IPS DF 6.9 (cell line): Measurements from ENCODE around the gene GNAQ.
"Not testable (repeated sequence)": the region's sequence is repeated elsewhere in the genome, so short reads cannot be mapped to it uniquely, and the experiment has no call there.

Experiments
- DNase-seq: peaks from one replicate; pipeline ENCODE4 v3.0.0-alpha.2; 2013; ENCODE audit warnings: low read depth, low spot score
- H3K27ac ChIP-seq: one replicate; pipeline ENCODE4 v1.5.1; 2013; ENCODE audit warnings: low read length, control low read depth
- H3K27me3 ChIP-seq: 2 replicates; pipeline ENCODE4 v1.6.1; 2013; ENCODE audit warnings: mild to moderate bottlenecking, low read length; ENCODE audit not compliant: control insufficient read depth, insufficient read depth
- H3K36me3 ChIP-seq: 2 replicates; pipeline ENCODE4 v1.6.1; 2013; ENCODE audit warnings: low read length; ENCODE audit not compliant: control insufficient read depth, insufficient read depth
- H3K4me1 ChIP-seq: 2 replicates; pipeline ENCODE4 v1.6.1; 2013; ENCODE audit warnings: low read length; ENCODE audit not compliant: control insufficient read depth, insufficient read depth
- H3K4me3 ChIP-seq: 2 replicates; pipeline ENCODE4 v1.5.1; 2013; ENCODE audit warnings: mild to moderate bottlenecking, low read length
- H3K9me3 ChIP-seq: 2 replicates; pipeline ENCODE4 v1.6.1; 2013; ENCODE audit warnings: low read length, inconsistent platforms; ENCODE audit not compliant: control insufficient read depth, insufficient read depth
- WGBS: extraction: QIAGEN DNeasy Blood & Tissue Kit; methylation state at CpG from one replicate; pipeline ENCODE4 v1.1.7; 2013; ENCODE audit warnings: mixed read lengths, missing lambda C conversion rate; ENCODE audit not compliant: insufficient read length, insufficient coverage; 5-methylcytosine and 5-hydroxymethylcytosine counted together

GNAQ gene

GRCh38 chr9:77770340-77770739 is 261.3 kb downstream of the GNAQ start:
- WGBS: no CpG with 5 or more reads among the region's 6 CpGs
- Histone ChIP-seq H3K27me3 (no peaks in the 10 kb centered on the region), H3K9me3 (no peaks in the 10 kb centered on the region), H3K4me3 (no peak overlapping the region), H3K4me1 (no peaks in the 10 kb centered on the region), H3K27ac (no peak overlapping the region), H3K36me3 (no peaks in the 10 kb centered on the region)
- no peak for DNase-seq

GRCh38 chr9:77769246-77769645 is 262.4 kb downstream of the GNAQ start:
- no peak overlapping the region for H3K27ac ChIP-seq
- no CpG with 5 or more reads among the region's 5 CpGs for WGBS
- H3K4me3 ChIP-seq: no peak overlapping the region
- no peaks in the 10 kb centered on the region for H3K36me3 ChIP-seq
- H3K27me3 ChIP-seq: no peaks in the 10 kb centered on the region
- no peaks in the 10 kb centered on the region for H3K9me3 ChIP-seq
- DNase-seq: no peak
- H3K4me1 ChIP-seq: no peaks in the 10 kb centered on the region

- no peaks in the 10 kb centered on the region for H3K27me3 ChIP-seq
- H3K4me3 ChIP-seq: no peak overlapping the region
- no CpG with 5 or more reads among the region's 3 CpGs for WGBS
- H3K9me3 ChIP-seq: no peaks in the 10 kb centered on the region
- no peak overlapping the region for H3K27ac ChIP-seq
- H3K36me3 ChIP-seq: no peaks in the 10 kb centered on the region
- no peak for DNase-seq
- no peaks in the 10 kb centered on the region for H3K4me1 ChIP-seq
These were observed 265.0 kb downstream of the GNAQ start for GRCh38 chr9:77766587-77766986.

- H3K27me3 ChIP-seq: no peaks in the 10 kb centered on the region
- no CpG with 5 or more reads among the region's 2 CpGs for WGBS
These were observed 265.8 kb downstream of the GNAQ start for GRCh38 chr9:77765781-77766259.

GRCh38 chr9:77764894-77765780 is 266.5 kb downstream of the GNAQ start:
- WGBS: no CpG with 5 or more reads among the region's 10 CpGs

More at GRCh38 chr9:77765781-77766259, 265.8 kb downstream of the GNAQ start:
- Histone ChIP-seq H3K4me3 (no peak overlapping the region), H3K36me3 (no peaks in the 10 kb centered on the region), H3K27ac (no peak overlapping the region), H3K9me3 (no peaks in the 10 kb centered on the region), H3K4me1 (no peaks in the 10 kb centered on the region)
- no peak for DNase-seq

GRCh38 chr9:77763566-77763965 is 268.0 kb downstream of the GNAQ start:
- H3K4me1 ChIP-seq: no peaks in the 10 kb centered on the region
- WGBS: 100% methylated on average over 1 of the region's 4 CpGs
- H3K27me3 ChIP-seq: no peaks in the 10 kb centered on the region
- no peaks in the 10 kb centered on the region for H3K36me3 ChIP-seq
- no peak overlapping the region for H3K4me3 ChIP-seq
- no peak overlapping the region for H3K27ac ChIP-seq
- no peaks in the 10 kb centered on the region for H3K9me3 ChIP-seq
- DNase-seq: no peak

More at GRCh38 chr9:77764894-77765780, 266.5 kb downstream of the GNAQ start:
- no peak overlapping the region for H3K4me3 ChIP-seq
- no peaks in the 10 kb centered on the region for H3K36me3 ChIP-seq
- H3K9me3 ChIP-seq: no peaks in the 10 kb centered on the region
- no peak overlapping the region for H3K27ac ChIP-seq
- H3K27me3 ChIP-seq: no peaks in the 10 kb centered on the region
- H3K4me1 ChIP-seq: no peaks in the 10 kb centered on the region
- DNase-seq: no peak

- not testable (repeated sequence) for H3K27ac ChIP-seq, H3K4me1 ChIP-seq, H3K27me3 ChIP-seq, H3K4me3 ChIP-seq, H3K9me3 ChIP-seq, H3K36me3 ChIP-seq, DNase-seq
- WGBS: no CpG with 5 or more reads among the region's 25 CpGs
These were observed 270.7 kb downstream of the GNAQ start for GRCh38 chr9:77760919-77761318.

GRCh38 chr9:77759391-77759790 is 272.2 kb downstream of the GNAQ start:
- no peak overlapping the region for H3K27ac ChIP-seq
- no peak for DNase-seq
- WGBS: no CpG with 5 or more reads among the region's 3 CpGs

GRCh38 chr9:77756449-77756848 is 275.2 kb downstream of the GNAQ start:
- Histone ChIP-seq H3K4me1 (no peaks in the 10 kb centered on the region), H3K36me3 (no peaks in the 10 kb centered on the region), H3K27me3 (no peaks in the 10 kb centered on the region), H3K27ac (no peak overlapping the region), H3K4me3 (no peak overlapping the region), H3K9me3 (no peaks in the 10 kb centered on the region)
- no CpG with 5 or more reads among the region's 1 CpG for WGBS
- no peak for DNase-seq

More at GRCh38 chr9:77759391-77759790, 272.2 kb downstream of the GNAQ start:
- Histone ChIP-seq H3K36me3 (no peaks in the 10 kb centered on the region), H3K27me3 (no peaks in the 10 kb centered on the region), H3K4me3 (no peak overlapping the region), H3K4me1 (no peaks in the 10 kb centered on the region), H3K9me3 (no peaks in the 10 kb centered on the region)

- Histone ChIP-seq H3K27me3 (no peaks in the 10 kb centered on the region), H3K4me1 (no peaks in the 10 kb centered on the region), H3K27ac (no peak overlapping the region), H3K4me3 (no peak overlapping the region), H3K9me3 (no peaks in the 10 kb centered on the region), H3K36me3 (no peaks in the 10 kb centered on the region)
- no CpG with 5 or more reads among the region's 9 CpGs for WGBS
- DNase-seq: no peak
These were observed 278.4 kb downstream of the GNAQ start for GRCh38 chr9:77753180-77753579.

- Histone ChIP-seq H3K27ac (no peak overlapping the region), H3K4me3 (no peak overlapping the region)
These were observed 279.1 kb downstream of the GNAQ start for GRCh38 chr9:77752554-77752953.

More at GRCh38 chr9:77752554-77752953, 279.1 kb downstream of the GNAQ start:
- Histone ChIP-seq H3K9me3 (no peaks in the 10 kb centered on the region), H3K4me1 (no peaks in the 10 kb centered on the region), H3K27me3 (no peaks in the 10 kb centered on the region), H3K36me3 (no peaks in the 10 kb centered on the region)
- DNase-seq: no peak
- no CpG with 5 or more reads among the region's 1 CpG for WGBS
